HepG2 (cell line): ENCODE measurements around the gene RABL2A. TPM values are rescaled to one million over a fixed set of nuclear protein-coding genes. Genes with fewer than 3 reads are reported as not detected.

Experiments used
- ATRX ChIP-seq: sonication (generic); formaldehyde crosslinking; IDR thresholded peaks from 2 replicates; pipeline ENCODE4 v1.4.0; 2020; ENCODE audit warnings: missing genetic modification reagents, borderline replicate concordance
- ZNF891 ChIP-seq: sonication (generic); formaldehyde crosslinking; IDR thresholded peaks from 2 replicates; pipeline ENCODE4 v1.5.0; 2020; ENCODE audit warnings: mild to moderate bottlenecking, missing genetic modification reagents
- polyA plus RNA-seq, 8 experiments: library from polyadenylated mRNA; depleted of rRNA in 3 of 8; stranded (reverse) in 7 of 8; unstranded in 1 of 8; fragments of >200 nt; fragmentation: Illumina TruSeq in 4 of 8; extraction: Trizol in 4 of 8; gene quantifications; 2 replicates each; pipeline versions ENCODE4 v1.2.1 to v1.2.3, GENCODE V29; 2011 to 2016; ENCODE audit warnings: low read depth in 4 of 8, missing spikeins in 1 of 8, mixed read lengths in 1 of 8; ENCODE audit not compliant: insufficient read depth in 1 of 8
- total RNA-seq, 5 experiments: library from RNA; depleted of rRNA; stranded (reverse); fragments of >200 nt; fragmentation: Illumina TruSeq; extraction: Trizol; gene quantifications; 2 replicates each; pipeline ENCODE4 v1.2.3, GENCODE V29; 2016; ENCODE audit warnings: low read depth in 1 of 5
- TF ChIP-seq, protein P1 (sequence below): sonication (generic); formaldehyde crosslinking; conservative IDR thresholded peaks from 2 replicates; pipeline ENCODE4 v1.4.0; 2020; ENCODE audit warnings: missing genetic modification reagents
- TF ChIP-seq, protein P2 (sequence below): sonication (generic); formaldehyde crosslinking; IDR thresholded peaks from 2 replicates; pipeline ENCODE4 v1.5.0; 2020; ENCODE audit warnings: mild to moderate bottlenecking, missing genetic modification reagents, borderline replicate concordance
- TF ChIP-seq, protein P3 (sequence below): sonication (generic); formaldehyde crosslinking; IDR thresholded peaks from one replicate; pipeline ENCODE4 v1.5.1; 2020; ENCODE audit warnings: mild to moderate bottlenecking, missing genetic modification reagents; ENCODE audit errors: not compliant biosample characterization

Gene RABL2A
- total and polyA plus RNA-seq, 2 of the 13 experiments (the other 11 are each of a cell fraction or from before 2014, with no cell fraction given) = 9.6 to 13.4 TPM

DNA sequence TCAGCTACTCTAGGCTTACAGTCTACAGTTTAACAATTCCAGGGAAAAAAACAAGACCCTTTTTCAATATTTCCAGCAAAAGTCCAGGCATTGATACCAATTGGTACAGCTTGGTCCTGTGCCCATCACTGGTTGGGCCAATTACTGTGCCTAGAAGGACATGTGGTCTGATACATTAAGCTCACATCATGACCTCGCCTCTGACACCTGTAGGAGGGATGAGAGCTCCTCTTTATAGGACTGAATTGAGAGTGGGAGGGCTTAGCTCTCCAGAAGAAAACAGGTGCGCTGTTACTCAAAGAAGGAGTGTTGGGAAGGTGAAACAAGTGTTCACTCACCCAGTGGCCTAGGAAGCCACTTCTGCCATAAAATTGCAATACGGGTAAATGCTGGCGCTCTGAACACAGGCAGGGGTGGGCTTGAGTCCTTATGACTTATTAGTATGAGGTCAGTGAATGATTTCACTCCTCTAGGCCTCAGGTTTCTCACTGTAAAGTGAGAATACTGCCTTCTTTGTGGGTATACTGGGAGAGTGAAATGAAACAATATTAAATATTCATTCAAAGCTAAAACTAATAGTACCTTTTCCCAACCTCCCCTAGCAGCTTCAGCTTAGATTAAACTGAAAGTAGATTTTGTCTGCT lies 49.7 kb downstream of the RABL2A start (continued):
- TF ChIP-seq, protein P1, sequence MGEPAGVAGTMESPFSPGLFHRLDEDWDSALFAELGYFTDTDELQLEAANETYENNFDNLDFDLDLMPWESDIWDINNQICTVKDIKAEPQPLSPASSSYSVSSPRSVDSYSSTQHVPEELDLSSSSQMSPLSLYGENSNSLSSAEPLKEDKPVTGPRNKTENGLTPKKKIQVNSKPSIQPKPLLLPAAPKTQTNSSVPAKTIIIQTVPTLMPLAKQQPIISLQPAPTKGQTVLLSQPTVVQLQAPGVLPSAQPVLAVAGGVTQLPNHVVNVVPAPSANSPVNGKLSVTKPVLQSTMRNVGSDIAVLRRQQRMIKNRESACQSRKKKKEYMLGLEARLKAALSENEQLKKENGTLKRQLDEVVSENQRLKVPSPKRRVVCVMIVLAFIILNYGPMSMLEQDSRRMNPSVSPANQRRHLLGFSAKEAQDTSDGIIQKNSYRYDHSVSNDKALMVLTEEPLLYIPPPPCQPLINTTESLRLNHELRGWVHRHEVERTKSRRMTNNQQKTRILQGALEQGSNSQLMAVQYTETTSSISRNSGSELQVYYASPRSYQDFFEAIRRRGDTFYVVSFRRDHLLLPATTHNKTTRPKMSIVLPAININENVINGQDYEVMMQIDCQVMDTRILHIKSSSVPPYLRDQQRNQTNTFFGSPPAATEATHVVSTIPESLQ (CRISPR knock-in tag) = no peak
- no peak for TF ChIP-seq ATRX (CRISPR knock-in tag)
- TF ChIP-seq ZNF891 (CRISPR knock-in tag) = no peak
- TF ChIP-seq, protein P2, sequence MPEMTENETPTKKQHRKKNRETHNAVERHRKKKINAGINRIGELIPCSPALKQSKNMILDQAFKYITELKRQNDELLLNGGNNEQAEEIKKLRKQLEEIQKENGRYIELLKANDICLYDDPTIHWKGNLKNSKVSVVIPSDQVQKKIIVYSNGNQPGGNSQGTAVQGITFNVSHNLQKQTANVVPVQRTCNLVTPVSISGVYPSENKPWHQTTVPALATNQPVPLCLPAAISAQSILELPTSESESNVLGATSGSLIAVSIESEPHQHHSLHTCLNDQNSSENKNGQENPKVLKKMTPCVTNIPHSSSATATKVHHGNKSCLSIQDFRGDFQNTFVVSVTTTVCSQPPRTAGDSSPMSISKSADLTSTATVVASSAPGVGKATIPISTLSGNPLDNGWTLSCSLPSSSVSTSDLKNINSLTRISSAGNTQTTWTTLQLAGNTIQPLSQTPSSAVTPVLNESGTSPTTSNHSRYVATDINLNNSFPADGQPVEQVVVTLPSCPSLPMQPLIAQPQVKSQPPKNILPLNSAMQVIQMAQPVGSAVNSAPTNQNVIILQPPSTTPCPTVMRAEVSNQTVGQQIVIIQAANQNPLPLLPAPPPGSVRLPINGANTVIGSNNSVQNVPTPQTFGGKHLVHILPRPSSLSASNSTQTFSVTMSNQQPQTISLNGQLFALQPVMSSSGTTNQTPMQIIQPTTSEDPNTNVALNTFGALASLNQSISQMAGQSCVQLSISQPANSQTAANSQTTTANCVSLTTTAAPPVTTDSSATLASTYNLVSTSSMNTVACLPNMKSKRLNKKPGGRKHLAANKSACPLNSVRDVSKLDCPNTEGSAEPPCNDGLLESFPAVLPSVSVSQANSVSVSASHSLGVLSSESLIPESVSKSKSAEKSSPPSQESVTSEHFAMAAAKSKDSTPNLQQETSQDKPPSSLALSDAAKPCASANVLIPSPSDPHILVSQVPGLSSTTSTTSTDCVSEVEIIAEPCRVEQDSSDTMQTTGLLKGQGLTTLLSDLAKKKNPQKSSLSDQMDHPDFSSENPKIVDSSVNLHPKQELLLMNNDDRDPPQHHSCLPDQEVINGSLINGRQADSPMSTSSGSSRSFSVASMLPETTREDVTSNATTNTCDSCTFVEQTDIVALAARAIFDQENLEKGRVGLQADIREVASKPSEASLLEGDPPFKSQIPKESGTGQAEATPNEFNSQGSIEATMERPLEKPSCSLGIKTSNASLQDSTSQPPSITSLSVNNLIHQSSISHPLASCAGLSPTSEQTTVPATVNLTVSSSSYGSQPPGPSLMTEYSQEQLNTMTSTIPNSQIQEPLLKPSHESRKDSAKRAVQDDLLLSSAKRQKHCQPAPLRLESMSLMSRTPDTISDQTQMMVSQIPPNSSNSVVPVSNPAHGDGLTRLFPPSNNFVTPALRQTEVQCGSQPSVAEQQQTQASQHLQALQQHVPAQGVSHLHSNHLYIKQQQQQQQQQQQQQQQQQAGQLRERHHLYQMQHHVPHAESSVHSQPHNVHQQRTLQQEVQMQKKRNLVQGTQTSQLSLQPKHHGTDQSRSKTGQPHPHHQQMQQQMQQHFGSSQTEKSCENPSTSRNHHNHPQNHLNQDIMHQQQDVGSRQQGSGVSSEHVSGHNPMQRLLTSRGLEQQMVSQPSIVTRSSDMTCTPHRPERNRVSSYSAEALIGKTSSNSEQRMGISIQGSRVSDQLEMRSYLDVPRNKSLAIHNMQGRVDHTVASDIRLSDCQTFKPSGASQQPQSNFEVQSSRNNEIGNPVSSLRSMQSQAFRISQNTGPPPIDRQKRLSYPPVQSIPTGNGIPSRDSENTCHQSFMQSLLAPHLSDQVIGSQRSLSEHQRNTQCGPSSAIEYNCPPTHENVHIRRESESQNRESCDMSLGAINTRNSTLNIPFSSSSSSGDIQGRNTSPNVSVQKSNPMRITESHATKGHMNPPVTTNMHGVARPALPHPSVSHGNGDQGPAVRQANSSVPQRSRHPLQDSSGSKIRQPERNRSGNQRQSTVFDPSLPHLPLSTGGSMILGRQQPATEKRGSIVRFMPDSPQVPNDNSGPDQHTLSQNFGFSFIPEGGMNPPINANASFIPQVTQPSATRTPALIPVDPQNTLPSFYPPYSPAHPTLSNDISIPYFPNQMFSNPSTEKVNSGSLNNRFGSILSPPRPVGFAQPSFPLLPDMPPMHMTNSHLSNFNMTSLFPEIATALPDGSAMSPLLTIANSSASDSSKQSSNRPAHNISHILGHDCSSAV (CRISPR knock-in tag) = no peak
- TF ChIP-seq, protein P3, sequence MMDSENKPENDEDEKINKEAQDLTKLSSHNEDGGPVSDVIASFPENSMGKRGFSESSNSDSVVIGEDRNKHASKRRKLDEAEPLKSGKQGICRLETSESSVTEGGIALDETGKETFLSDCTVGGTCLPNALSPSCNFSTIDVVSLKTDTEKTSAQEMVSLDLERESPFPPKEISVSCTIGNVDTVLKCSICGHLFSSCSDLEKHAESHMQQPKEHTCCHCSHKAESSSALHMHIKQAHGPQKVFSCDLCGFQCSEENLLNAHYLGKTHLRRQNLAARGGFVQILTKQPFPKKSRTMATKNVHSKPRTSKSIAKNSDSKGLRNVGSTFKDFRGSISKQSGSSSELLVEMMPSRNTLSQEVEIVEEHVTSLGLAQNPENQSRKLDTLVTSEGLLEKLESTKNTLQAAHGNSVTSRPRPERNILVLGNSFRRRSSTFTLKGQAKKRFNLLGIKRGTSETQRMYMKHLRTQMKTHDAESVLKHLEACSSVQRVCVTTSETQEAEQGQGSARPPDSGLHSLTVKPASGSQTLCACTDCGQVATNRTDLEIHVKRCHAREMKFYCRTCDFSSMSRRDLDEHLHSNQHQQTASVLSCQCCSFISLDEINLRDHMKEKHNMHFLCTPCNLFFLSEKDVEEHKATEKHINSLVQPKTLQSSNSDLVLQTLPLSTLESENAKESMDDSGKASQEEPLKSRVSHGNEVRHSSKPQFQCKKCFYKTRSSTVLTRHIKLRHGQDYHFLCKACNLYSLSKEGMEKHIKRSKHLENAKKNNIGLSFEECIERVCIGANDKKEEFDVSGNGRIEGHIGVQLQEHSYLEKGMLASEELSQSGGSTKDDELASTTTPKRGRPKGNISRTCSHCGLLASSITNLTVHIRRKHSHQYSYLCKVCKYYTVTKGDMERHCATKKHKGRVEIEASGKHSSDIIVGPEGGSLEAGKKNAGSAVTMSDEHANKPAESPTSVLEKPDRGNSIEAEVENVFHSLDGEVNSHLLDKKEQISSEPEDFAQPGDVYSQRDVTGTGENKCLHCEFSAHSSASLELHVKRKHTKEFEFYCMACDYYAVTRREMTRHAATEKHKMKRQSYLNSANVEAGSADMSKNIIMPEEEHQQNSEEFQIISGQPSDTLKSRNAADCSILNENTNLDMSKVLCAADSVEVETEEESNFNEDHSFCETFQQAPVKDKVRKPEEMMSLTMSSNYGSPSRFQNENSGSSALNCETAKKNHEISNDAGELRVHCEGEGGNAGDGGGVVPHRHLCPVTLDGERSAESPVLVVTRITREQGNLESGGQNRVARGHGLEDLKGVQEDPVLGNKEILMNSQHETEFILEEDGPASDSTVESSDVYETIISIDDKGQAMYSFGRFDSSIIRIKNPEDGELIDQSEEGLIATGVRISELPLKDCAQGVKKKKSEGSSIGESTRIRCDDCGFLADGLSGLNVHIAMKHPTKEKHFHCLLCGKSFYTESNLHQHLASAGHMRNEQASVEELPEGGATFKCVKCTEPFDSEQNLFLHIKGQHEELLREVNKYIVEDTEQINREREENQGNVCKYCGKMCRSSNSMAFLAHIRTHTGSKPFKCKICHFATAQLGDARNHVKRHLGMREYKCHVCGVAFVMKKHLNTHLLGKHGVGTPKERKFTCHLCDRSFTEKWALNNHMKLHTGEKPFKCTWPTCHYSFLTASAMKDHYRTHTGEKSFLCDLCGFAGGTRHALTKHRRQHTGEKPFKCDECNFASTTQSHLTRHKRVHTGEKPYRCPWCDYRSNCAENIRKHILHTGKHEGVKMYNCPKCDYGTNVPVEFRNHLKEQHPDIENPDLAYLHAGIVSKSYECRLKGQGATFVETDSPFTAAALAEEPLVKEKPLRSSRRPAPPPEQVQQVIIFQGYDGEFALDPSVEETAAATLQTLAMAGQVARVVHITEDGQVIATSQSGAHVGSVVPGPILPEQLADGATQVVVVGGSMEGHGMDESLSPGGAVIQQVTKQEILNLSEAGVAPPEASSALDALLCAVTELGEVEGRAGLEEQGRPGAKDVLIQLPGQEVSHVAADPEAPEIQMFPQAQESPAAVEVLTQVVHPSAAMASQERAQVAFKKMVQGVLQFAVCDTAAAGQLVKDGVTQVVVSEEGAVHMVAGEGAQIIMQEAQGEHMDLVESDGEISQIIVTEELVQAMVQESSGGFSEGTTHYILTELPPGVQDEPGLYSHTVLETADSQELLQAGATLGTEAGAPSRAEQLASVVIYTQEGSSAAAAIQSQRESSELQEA (CRISPR knock-in tag) = no peak
- TF ChIP-seq, all 625 proteins: peak for 0
